Fibroblast of pulmonary artery (primary cell): Measurements from ENCODE around the gene SLC10A2.
"Not testable (repeated sequence)": the region's sequence is repeated elsewhere in the genome, so short reads cannot be mapped to it uniquely, and the experiment has no call there.

Experiments
- DNase-seq: peaks from one replicate; pipeline ENCODE4 v3.0.0-alpha.2; 2010; ENCODE audit warnings: low read depth
- H3K4me3 ChIP-seq: replicated peaks from 2 replicates; pipeline ENCODE4 v1.5.1; 2011; ENCODE audit warnings: low read depth, mild to moderate bottlenecking, control low read depth, low read length, moderate library complexity
- CTCF ChIP-seq: IDR thresholded peaks from 2 replicates; pipeline ENCODE4 v1.5.1; 2011; ENCODE audit warnings: mild to moderate bottlenecking, control low read depth, low read length, inconsistent platforms; ENCODE audit errors: missing control alignments

Gene SLC10A2

DNA sequence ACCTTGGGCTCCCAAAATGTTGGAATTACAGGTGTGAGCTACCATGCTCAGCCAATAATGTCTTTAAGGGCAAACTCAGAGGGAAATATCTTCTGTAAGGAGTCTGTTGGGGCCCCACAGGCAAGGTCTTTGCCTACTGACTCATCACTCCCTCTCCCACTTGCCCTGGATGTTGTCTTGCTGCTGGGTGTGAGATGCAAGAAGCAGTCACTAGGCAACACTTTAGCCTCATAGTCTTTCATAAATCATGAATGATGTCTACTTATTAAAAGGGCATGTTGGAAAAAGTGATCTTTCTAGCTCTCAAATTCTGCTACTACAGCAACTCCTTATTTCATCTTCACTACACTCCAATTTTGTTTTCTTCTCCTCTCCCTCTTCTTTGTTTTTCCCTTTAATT, 34.6 kb upstream of the SLC10A2 start:
- no peak overlapping the region for H3K4me3 ChIP-seq
- no peak for DNase-seq
- no peak for TF ChIP-seq CTCF

DNA sequence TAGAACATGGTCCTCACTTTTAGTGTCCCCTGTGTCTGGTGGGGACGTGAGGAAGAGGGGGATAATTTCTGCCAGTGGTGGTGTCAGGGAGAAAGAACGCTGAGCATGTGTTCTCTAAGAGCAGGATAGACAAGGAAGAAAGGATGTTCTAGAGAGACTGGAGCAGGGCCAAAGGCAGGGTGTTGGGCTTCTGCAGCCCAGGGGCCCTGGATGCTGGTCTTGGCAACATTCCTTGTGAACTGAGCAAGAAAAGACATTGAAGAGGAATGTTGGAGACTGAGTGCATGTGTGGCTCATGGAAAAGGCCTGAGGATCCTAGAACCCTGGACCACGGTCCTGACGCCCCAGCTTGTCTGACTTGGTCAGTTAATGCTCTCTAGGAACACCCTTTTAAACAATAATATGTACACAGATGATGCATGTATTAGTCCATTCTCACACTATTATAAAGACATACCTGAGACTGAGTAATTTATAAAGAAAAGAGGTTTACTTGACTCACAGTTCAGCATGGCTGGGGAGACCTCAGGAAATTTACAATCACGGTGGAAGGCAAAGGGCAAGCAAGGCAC, 33.6 kb upstream of the SLC10A2 start:
- no peak for DNase-seq
- H3K4me3 ChIP-seq, result no peak overlapping the region
- no peak for TF ChIP-seq CTCF

DNA sequence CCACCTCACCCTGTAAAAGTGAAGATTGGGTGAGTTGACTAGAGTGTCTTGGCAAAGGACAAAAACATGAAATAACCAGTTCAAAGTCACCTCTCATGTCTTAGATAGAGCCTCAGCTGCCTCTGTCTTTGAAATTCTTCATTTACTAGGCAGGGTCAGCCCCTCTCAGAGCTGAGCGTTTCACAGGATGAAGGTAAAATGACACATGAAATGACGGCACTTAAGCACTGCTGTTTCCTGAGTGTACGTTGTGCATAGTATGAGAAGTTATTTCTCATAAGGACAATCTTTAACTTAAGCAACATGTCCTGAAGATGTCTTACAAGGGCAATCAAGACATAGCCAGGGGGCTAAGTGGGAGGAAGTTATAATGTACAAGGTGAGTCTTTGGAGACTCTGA, 32.3 kb upstream of the SLC10A2 start:
- TF ChIP-seq CTCF, result no peak
- no peak for DNase-seq
- H3K4me3 ChIP-seq, result no peak overlapping the region

GRCh38 chr13:103097366-103097928, 31.2 kb upstream of the SLC10A2 start:
- DNase-seq, result no peak
- no peak overlapping the region for H3K4me3 ChIP-seq
- no peak for TF ChIP-seq CTCF

DNA sequence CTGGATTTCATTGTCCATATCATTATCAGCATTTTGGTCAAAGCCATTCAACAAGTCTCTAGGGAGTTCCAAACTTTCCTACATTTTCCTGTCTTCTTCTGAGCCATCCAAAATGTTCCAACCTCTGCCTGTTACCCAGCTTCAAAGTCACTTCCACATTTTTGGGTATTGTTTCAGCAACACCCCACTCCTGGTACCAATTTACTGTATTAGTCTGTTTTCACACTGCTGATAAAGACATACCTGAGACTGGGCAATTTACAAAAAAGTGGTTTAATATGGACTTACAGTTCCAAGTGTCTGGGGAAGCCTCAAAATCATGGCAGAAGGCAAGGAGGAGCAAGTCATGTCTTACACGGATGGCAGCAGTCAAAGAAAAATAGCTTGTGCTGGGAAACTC, 27.4 kb upstream of the SLC10A2 start:
- H3K4me3 ChIP-seq, result not testable (repeated sequence)

GRCh38 chr13:103087275-103087674, 21.1 kb upstream of the SLC10A2 start:
- no peak for DNase-seq
- no peak overlapping the region for H3K4me3 ChIP-seq
- TF ChIP-seq CTCF, result no peak

More for the DNA sequence above, 27.4 kb upstream of the SLC10A2 start:
- not testable (repeated sequence) for DNase-seq

GRCh38 chr13:103081435-103081834, 15.2 kb upstream of the SLC10A2 start:
- DNase-seq, result no peak
- H3K4me3 ChIP-seq, result no peak overlapping the region
- TF ChIP-seq CTCF, result no peak
